Stomach smooth muscle (tissue), 2 donors: ENCODE results near the gene NF2.

Source experiments
- H3K27ac ChIP-seq: one replicate; pipeline ENCODE4 v1.7.0; 2013; ENCODE audit warnings: mild to moderate bottlenecking, low read length, inconsistent platforms
- H3K27me3 ChIP-seq, 2 donors: one replicate each; pipeline ENCODE4 v1.7.0; 2013; ENCODE audit warnings: low read length in 2 of 2; ENCODE audit not compliant: insufficient read depth in 2 of 2, control insufficient read depth in 1 of 2
- H3K36me3 ChIP-seq, 2 donors: one replicate each; pipeline ENCODE4 v1.7.0; 2013; ENCODE audit warnings: low read length in 2 of 2; ENCODE audit not compliant: control insufficient read depth in 2 of 2, insufficient read depth in 2 of 2
- H3K4me1 ChIP-seq: one replicate; pipeline ENCODE4 v1.7.0; 2013; ENCODE audit warnings: low read length; ENCODE audit not compliant: control insufficient read depth, insufficient read depth
- H3K4me3 ChIP-seq, 2 donors: one replicate each; pipeline ENCODE4 v1.7.0; 2013; ENCODE audit warnings: low read length in 2 of 2
- H3K9ac ChIP-seq, 2 donors: one replicate each; pipeline ENCODE4 v1.7.0; 2013; ENCODE audit warnings: low read length in 2 of 2, mild to moderate bottlenecking in 1 of 2
- H3K9me3 ChIP-seq, 2 donors: one replicate each; pipeline ENCODE4 v1.7.0; 2013; ENCODE audit warnings: low read length in 2 of 2; ENCODE audit not compliant: control insufficient read depth in 2 of 2
- donor health status: healthy.
- donor health status: Pancreatic carcinoma.

Gene NF2

DNA sequence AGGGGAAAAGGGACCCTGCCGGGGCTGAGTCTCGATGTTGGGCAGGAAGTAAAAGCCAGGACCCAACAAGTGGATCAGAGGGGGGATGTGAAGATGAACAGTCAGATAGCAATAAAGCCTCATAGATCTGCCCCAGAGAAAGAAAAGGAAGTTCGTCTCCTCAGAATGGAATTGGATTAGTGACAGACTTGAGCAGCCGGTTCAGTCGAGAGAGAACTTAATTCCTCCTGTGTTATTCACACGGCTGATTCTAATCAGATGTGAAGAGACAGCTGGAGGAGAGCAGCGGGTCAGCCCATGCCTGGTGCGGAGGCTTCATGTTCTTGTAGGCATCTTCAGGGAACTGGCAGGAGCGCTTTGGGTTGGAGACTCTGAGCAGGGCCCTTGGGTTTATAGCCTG, 87.0 kb downstream of the NF2 start:
- Histone ChIP-seq H3K4me1 (no peaks in the 10 kb centered on the region), H3K27ac (no peak overlapping the region), H3K9me3 (no peaks in the 10 kb centered on the region), H3K4me3 (no peak overlapping the region), H3K27me3 (no peaks in the 10 kb centered on the region), H3K36me3 (peaks cover 18 to 24% of the 10 kb centered on the region in 2 donors), H3K9ac (no peak overlapping the region)

- Histone ChIP-seq H3K4me3 (no peak overlapping the region), H3K36me3 (peaks cover 17 to 25% of the 10 kb centered on the region in 2 donors), H3K27me3 (no peaks in the 10 kb centered on the region), H3K4me1 (no peaks in the 10 kb centered on the region), H3K9ac (no peak overlapping the region), H3K27ac (no peak overlapping the region), H3K9me3 (no peaks in the 10 kb centered on the region)
These were observed 88.3 kb downstream of the NF2 start for GRCh38 chr22:29691636-29692326.

DNA sequence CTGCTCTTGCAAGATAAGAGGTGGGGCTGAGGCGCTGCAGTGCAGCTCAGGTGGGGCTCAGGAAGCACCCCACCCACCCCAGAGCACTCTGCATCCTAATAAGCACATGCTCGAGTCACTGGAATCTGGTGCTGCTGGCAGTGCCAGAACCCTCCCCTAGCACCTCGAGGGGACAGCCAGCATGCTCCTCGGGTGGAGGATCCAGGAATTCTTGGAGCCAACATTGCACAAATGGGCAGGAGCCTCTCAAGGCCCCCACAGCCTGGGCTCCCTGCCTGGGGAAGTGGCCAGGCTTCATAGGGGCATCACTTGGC, 88.9 kb downstream of the NF2 start:
- Histone ChIP-seq H3K27ac (no peak overlapping the region), H3K9ac (no peak overlapping the region), H3K27me3 (no peaks in the 10 kb centered on the region), H3K4me3 (no peak overlapping the region), H3K4me1 (no peaks in the 10 kb centered on the region), H3K9me3 (no peaks in the 10 kb centered on the region), H3K36me3 (peaks cover 14 to 24% of the 10 kb centered on the region in 2 donors)

GRCh38 chr22:29693161-29693560, 89.7 kb downstream of the NF2 start:
- Histone ChIP-seq H3K27me3 (no peaks in the 10 kb centered on the region), H3K27ac (no peak overlapping the region), H3K4me1 (no peaks in the 10 kb centered on the region), H3K4me3 (no peak overlapping the region), H3K36me3 (peaks cover 10 to 20% of the 10 kb centered on the region in 2 donors), H3K9me3 (no peaks in the 10 kb centered on the region), H3K9ac (no peak overlapping the region)

DNA sequence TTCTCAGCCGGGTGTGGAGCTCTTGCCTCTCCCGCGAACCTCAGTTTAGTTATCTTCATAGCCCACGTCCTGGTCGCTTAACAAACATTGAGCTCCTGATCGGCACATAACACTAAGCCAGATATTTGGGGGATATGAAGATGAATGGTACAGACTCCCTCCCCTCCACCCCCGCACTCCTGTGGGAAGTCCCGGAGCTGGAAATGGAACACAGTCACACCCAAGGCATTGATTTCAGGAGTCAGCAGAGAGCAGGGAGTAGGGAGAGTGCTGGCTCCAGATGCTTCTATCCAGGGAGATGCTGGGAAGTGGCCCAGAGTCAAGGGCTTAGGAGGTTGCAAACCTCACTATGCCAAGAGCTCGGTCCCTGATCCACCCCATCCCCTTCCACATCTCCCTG, 90.2 kb downstream of the NF2 start:
- Histone ChIP-seq H3K9ac (no peak overlapping the region), H3K9me3 (no peaks in the 10 kb centered on the region), H3K27ac (no peak overlapping the region), H3K36me3 (peaks cover 10 to 16% of the 10 kb centered on the region in 2 donors), H3K4me3 (no peak overlapping the region), H3K4me1 (no peaks in the 10 kb centered on the region), H3K27me3 (no peaks in the 10 kb centered on the region)

- Histone ChIP-seq H3K27ac (no peak overlapping the region), H3K27me3 (peaks cover 0 to 1% of the 10 kb centered on the region in 2 donors), H3K36me3 (peaks cover 10 to 16% of the 10 kb centered on the region in 2 donors), H3K4me3 (no peak overlapping the region), H3K4me1 (no peaks in the 10 kb centered on the region), H3K9me3 (no peaks in the 10 kb centered on the region), H3K9ac (no peak overlapping the region)
These were observed 91.9 kb downstream of the NF2 start for GRCh38 chr22:29695129-29695926.

- Histone ChIP-seq H3K4me1 (no peaks in the 10 kb centered on the region), H3K9me3 (no peaks in the 10 kb centered on the region), H3K27me3 (peaks cover 13 to 16% of the 10 kb centered on the region in 2 donors), H3K36me3 (peaks cover 6 to 15% of the 10 kb centered on the region in 2 donors), H3K4me3 (no peak overlapping the region), H3K27ac (no peak overlapping the region), H3K9ac (no peak overlapping the region)
These were observed 94.6 kb downstream of the NF2 start for GRCh38 chr22:29697853-29698598.

DNA sequence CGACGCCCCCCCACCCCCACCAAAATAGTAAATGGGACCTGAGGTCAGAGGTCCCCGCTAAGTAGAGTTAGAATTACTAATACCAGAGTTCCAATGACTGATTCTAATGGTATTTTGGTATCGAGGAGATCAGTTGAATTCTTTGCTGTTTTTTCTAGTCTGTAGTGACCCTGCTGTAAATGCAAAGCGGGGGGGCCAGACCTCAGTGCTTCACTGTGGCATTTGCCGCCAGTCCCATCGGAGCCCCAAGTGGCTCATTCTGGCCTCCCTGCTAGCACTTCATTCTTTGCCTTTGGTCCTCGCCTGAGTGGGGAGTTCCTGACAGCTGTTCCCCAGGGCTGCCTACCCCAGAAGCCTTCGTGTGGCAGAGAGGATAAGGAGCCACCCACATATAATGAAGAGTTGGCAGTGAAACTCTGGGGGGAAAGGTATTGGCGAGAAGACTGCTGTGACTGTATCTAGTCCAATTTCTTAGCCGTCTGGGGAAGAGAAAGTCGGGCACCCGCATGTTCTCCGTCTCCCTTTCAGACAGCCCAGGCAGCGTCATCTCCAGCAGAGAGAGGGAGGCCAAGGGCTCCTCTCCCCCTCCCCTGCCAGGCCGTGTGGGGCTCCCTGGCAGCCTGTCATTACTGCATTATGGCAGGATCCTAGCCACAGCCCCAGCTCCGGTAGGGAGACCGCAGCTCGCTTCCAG, 96.9 kb downstream of the NF2 start:
- Histone ChIP-seq H3K27ac (no peak overlapping the region), H3K9ac (no peak overlapping the region), H3K9me3 (no peaks in the 10 kb centered on the region)

GRCh38 chr22:29700900-29701154, 97.4 kb downstream of the NF2 start:
- Histone ChIP-seq H3K27ac (no peak overlapping the region), H3K9ac (no peak overlapping the region), H3K36me3 (peaks cover 0 to 4% of the 10 kb centered on the region in 2 donors), H3K9me3 (no peaks in the 10 kb centered on the region), H3K4me1 (peaks cover 11% of the 10 kb centered on the region), H3K4me3 (no peak overlapping the region), H3K27me3 (peaks cover 21 to 23% of the 10 kb centered on the region in 2 donors)

More for the DNA sequence above, 96.9 kb downstream of the NF2 start:
- H3K4me1 ChIP-seq, result peaks cover 11% of the 10 kb centered on the region
- H3K36me3 ChIP-seq, result peaks cover 0 to 6% of the 10 kb centered on the region in 2 donors
- peaks cover 21 to 23% of the 10 kb centered on the region in 2 donors for H3K27me3 ChIP-seq
- no peak overlapping the region for H3K4me3 ChIP-seq

GRCh38 chr22:29701155-29701999, 97.9 kb downstream of the NF2 start:
- peaks cover 21 to 23% of the 10 kb centered on the region in 2 donors for H3K27me3 ChIP-seq
- no peak overlapping the region for H3K27ac ChIP-seq
- peaks cover 0 to 1% of the 10 kb centered on the region in 2 donors for H3K36me3 ChIP-seq
- H3K4me3 ChIP-seq, result no peak overlapping the region
- no peaks in the 10 kb centered on the region for H3K9me3 ChIP-seq
- H3K9ac ChIP-seq, result no peak overlapping the region
- peaks cover 11% of the 10 kb centered on the region for H3K4me1 ChIP-seq
